DND-41 (cell line): ENCODE results near the gene FAM32A.

Experiments used
- ATAC-seq: fragments of 200-7000 bp; cut with Tn5 transposase; 3 replicates; pipeline ENCODE4 v1.9.1; 2021; ENCODE audit warnings: low read depth; ENCODE audit not compliant: insufficient read depth
- DNase-seq: peaks from one replicate; pipeline ENCODE4 v3.0.0-alpha.2; 2020
- H2AFZ ChIP-seq: 2 replicates; pipeline ENCODE4 v1.6.0; 2012; ENCODE audit warnings: low read depth, low read length
- H3K27ac ChIP-seq: 2 replicates; pipeline ENCODE4 v1.5.1; 2012; ENCODE audit warnings: low read length, inconsistent platforms
- H3K27me3 ChIP-seq: fragments of 200-600 bp; sonication (generic); 2 replicates; pipeline ENCODE4 v1.6.0; 2012; ENCODE audit warnings: low read length, mild to moderate bottlenecking, inconsistent platforms; ENCODE audit not compliant: insufficient read depth, poor library complexity
- H3K36me3 ChIP-seq: 2 replicates; pipeline ENCODE4 v1.5.1; 2012; ENCODE audit warnings: low read length, inconsistent platforms; ENCODE audit not compliant: insufficient read depth
- H3K4me1 ChIP-seq: 2 replicates; pipeline ENCODE4 v1.5.1; 2012; ENCODE audit warnings: mild to moderate bottlenecking, low read length; ENCODE audit not compliant: insufficient read depth
- H3K4me2 ChIP-seq: 2 replicates; pipeline ENCODE4 v1.6.0; 2012; ENCODE audit warnings: mild to moderate bottlenecking, moderate library complexity, low read length, inconsistent platforms; ENCODE audit not compliant: insufficient read depth
- H3K4me3 ChIP-seq, 2 experiments: fragments of 200-600 bp in 1 of 2; shearing (Covaris generic) in 1 of 2; 2 replicates each; pipeline ENCODE4 v1.5.1; 2012 to 2016; ENCODE audit warnings: inconsistent platforms in 2 of 2, low read length in 2 of 2, mild to moderate bottlenecking in 2 of 2, low read depth in 1 of 2, moderate library complexity in 1 of 2
- H3K79me2 ChIP-seq: 2 replicates; pipeline ENCODE4 v1.6.0; 2012; ENCODE audit warnings: low read length, inconsistent platforms; ENCODE audit not compliant: insufficient read depth
- H3K9ac ChIP-seq: 2 replicates; pipeline ENCODE4 v1.6.0; 2012; ENCODE audit warnings: low read depth, mild to moderate bottlenecking, inconsistent platforms, low read length, moderate library complexity
- H3K9me3 ChIP-seq: 2 replicates; pipeline ENCODE4 v1.5.1; 2012; ENCODE audit warnings: low read length, moderate library complexity, mild to moderate bottlenecking, inconsistent platforms; ENCODE audit not compliant: insufficient read depth, severe bottlenecking
- H4K20me1 ChIP-seq: 2 replicates; pipeline ENCODE4 v1.6.0; 2012; ENCODE audit warnings: low read length; ENCODE audit not compliant: insufficient read depth
- CTCF ChIP-seq: IDR thresholded peaks from 2 replicates; pipeline ENCODE4 v1.5.1; 2012; ENCODE audit warnings: borderline replicate concordance, low read length, moderate library complexity, mild to moderate bottlenecking; ENCODE audit not compliant: poor library complexity, severe bottlenecking; ENCODE audit errors: extremely low read depth
- EZH2 ChIP-seq: IDR thresholded peaks from 3 replicates; pipeline ENCODE4 v1.6.1; 2012; ENCODE audit warnings: borderline replicate concordance, low read depth, mild to moderate bottlenecking, moderate library complexity, low read length, inconsistent platforms; ENCODE audit not compliant: severe bottlenecking

The FAM32A gene

GRCh38 chr19:16227837-16228636 is 42.8 kb downstream of the FAM32A start:
- no peak overlapping the region for H2AFZ ChIP-seq
- H3K79me2 ChIP-seq: 0 out of 2 replicates have a peak, but pooled peaks cover 2% of the 10 kb centered on the region
- peaks cover 94% of the 10 kb centered on the region for H3K36me3 ChIP-seq

GRCh38 chr19:16228637-16229321 is 43.6 kb downstream of the FAM32A start:
- Histone ChIP-seq H3K4me1 (no peaks in the 10 kb centered on the region), H3K79me2 (no peaks in the 10 kb centered on the region), H3K36me3 (peaks cover 94% of the 10 kb centered on the region), H3K9me3 (no peaks in the 10 kb centered on the region), H3K27me3 (no peaks in the 10 kb centered on the region), H3K27ac (no peak overlapping the region), H2AFZ (no peak overlapping the region), H3K9ac (no peak overlapping the region), H3K4me2 (no peak overlapping the region), H4K20me1 (peaks cover 26% of the 10 kb centered on the region), H3K4me3 (no peak overlapping the region)
- DNase-seq: no peak
- ATAC-seq: no peak
- no peak for TF ChIP-seq CTCF
- TF ChIP-seq EZH2: no peak

More at GRCh38 chr19:16227837-16228636, 42.8 kb downstream of the FAM32A start:
- Histone ChIP-seq H3K4me2 (no peak overlapping the region), H3K27me3 (no peaks in the 10 kb centered on the region), H4K20me1 (peaks cover 28% of the 10 kb centered on the region), H3K9ac (no peak overlapping the region), H3K4me1 (no peaks in the 10 kb centered on the region), H3K4me3 (no peak overlapping the region), H3K9me3 (no peaks in the 10 kb centered on the region), H3K27ac (no peak overlapping the region)
- no peak for TF ChIP-seq EZH2
- no peak for TF ChIP-seq CTCF
- no peak for DNase-seq
- no peak for ATAC-seq

- DNase-seq: no peak
- Histone ChIP-seq H4K20me1 (peaks cover 20% of the 10 kb centered on the region), H3K27ac (no peak overlapping the region), H3K9ac (no peak overlapping the region), H2AFZ (no peak overlapping the region), H3K79me2 (no peaks in the 10 kb centered on the region), H3K4me2 (no peak overlapping the region), H3K36me3 (peaks cover 94% of the 10 kb centered on the region), H3K27me3 (no peaks in the 10 kb centered on the region), H3K9me3 (no peaks in the 10 kb centered on the region), H3K4me3 (no peak overlapping the region), H3K4me1 (no peaks in the 10 kb centered on the region)
- ATAC-seq: no peak
- no peak for TF ChIP-seq EZH2
- no peak for TF ChIP-seq CTCF
These were observed 44.1 kb downstream of the FAM32A start for GRCh38 chr19:16229322-16229641.
